GM12864 (cell line): ENCODE data around the gene LRRC3B.

Source experiments
- DNase-seq: peaks from one replicate; pipeline ENCODE4 v3.0.0-alpha.2; 2011; ENCODE audit warnings: low read depth
- H3K4me3 ChIP-seq: 2 replicates; pipeline ENCODE4 v1.5.1; 2011; ENCODE audit warnings: mild to moderate bottlenecking, low read depth, low read length, control low read depth
- CTCF ChIP-seq: IDR thresholded peaks from 2 replicates; pipeline ENCODE4 v1.5.1; 2011; ENCODE audit warnings: low read depth, mild to moderate bottlenecking, moderate library complexity, low read length, control low read depth, inconsistent platforms; ENCODE audit errors: missing control alignments

Gene LRRC3B

DNA sequence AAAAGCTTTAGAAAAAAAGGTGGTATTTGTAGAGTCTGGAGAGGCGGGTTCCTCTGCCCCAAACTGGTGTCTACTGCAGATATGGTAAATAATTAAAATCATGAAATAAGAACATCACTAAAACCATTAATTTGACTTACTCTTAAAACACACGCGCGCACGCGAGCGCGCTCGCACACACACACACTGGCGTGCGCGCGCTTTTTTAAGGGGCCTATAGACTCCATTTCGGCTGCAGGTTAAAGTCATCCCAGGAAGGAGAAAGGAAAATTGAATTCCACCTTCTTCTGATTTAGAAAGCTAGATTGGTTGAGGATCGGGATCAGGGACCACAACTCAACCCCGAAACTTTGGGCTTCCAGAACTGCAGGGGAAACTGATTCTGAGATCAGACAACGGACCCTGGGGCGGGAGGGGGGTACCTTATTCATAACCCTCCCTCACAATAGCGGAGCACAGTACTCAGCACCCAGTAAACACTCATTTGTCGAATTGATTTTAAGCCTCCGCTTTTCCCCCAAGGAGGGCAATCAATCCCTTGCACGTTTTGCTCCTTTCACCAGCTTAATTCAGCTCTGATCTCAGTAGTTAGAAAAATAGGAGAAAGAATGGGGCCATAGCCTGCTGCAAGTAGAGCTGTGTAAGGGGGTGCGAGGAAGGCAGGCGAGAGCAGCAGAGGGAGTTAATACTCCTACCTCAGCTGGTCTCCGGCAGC, 509 bp upstream of the LRRC3B start:
- no peak for DNase-seq
- no peak overlapping the region for H3K4me3 ChIP-seq
- TF ChIP-seq CTCF, result no peak

- no peak overlapping the region for H3K4me3 ChIP-seq
- no peak for DNase-seq
- no peak for TF ChIP-seq CTCF
These were observed 1.0 kb downstream of the LRRC3B start for GRCh38 chr3:26623419-26624208.

GRCh38 chr3:26624209-26624765, 1.7 kb downstream of the LRRC3B start:
- H3K4me3 ChIP-seq, result no peak overlapping the region
- no peak for DNase-seq
- no peak for TF ChIP-seq CTCF

DNA sequence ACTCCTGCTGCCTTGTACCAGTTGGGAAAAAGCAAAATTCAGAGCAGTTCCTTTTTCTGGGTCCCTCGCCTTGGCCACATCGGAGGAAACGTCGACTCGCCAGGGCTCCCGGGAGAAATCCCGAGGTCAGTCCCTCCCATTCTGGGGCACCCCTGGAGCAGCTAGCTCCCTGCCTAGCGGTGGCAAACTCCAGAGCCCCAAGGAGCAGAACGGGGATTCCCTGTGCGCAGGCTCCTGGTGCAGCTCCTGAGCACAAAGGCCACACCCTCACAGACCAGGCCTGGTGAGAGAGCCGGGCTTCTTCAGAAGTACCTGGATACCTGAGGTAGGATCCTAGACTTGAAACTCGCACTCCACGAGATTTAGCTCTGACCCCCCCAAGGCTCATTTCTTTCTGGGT, 2.6 kb downstream of the LRRC3B start:
- H3K4me3 ChIP-seq, result no peak overlapping the region
- no peak for DNase-seq
- no peak for TF ChIP-seq CTCF

GRCh38 chr3:26627080-26627479, 4.5 kb downstream of the LRRC3B start:
- H3K4me3 ChIP-seq, result no peak overlapping the region
- DNase-seq, result no peak
- no peak for TF ChIP-seq CTCF

DNA sequence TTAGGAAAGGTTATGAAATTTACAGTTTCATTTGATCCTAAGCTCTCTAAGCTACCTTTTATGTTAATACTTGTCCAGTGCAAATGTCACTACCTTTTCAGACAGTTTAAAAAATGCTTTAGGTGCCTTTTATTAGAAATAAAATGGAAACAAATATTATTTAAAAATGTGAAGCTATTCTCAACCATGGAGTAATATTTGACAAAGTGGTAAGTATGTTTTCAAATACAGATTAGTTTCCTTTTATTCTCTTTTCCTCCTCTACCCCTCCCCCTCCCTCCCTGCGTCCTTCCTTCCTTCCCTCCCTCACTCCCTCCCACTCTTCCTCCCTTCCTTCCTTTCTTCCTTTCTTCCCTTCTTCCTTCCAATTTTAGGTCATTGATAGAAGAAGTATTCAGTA, 6.3 kb downstream of the LRRC3B start:
- no peak for DNase-seq
- TF ChIP-seq CTCF, result no peak
- H3K4me3 ChIP-seq, result no peak overlapping the region
